WERI-Rb-1 (cell line): ENCODE results near the gene ANO10.

Source experiments
- DNase-seq: peaks from one replicate; pipeline ENCODE4 v3.0.0-alpha.2; 2020
- H3K27ac ChIP-seq: fragments of 250-450 bp; sonication (Bioruptor Pico); 2 replicates; pipeline ENCODE4 v1.5.1; 2020; ENCODE audit warnings: mild to moderate bottlenecking, moderate library complexity
- H3K27me3 ChIP-seq: fragments of 250-450 bp; sonication (Bioruptor Pico); 2 replicates; pipeline ENCODE4 v1.5.1; 2021; ENCODE audit warnings: mild to moderate bottlenecking, low read depth, moderate library complexity; ENCODE audit not compliant: insufficient read depth, severe bottlenecking
- H3K36me3 ChIP-seq: fragments of 250-450 bp; sonication (Bioruptor Pico); 2 replicates; pipeline ENCODE4 v1.5.1; 2020; ENCODE audit warnings: mild to moderate bottlenecking, moderate library complexity
- H3K4me3 ChIP-seq: 2 replicates; pipeline ENCODE4 v1.5.1; 2011; ENCODE audit warnings: low read depth, mild to moderate bottlenecking, control low read depth, low read length
- H3K9me3 ChIP-seq: fragments of 250-450 bp; sonication (Bioruptor Pico); 2 replicates; pipeline ENCODE4 v1.5.1; 2021; ENCODE audit warnings: mild to moderate bottlenecking, moderate library complexity; ENCODE audit not compliant: severe bottlenecking
- TF ChIP-seq, protein P1 (sequence below): IDR thresholded peaks from 2 replicates; pipeline ENCODE4 v1.5.1; 2011; ENCODE audit warnings: low read depth, mild to moderate bottlenecking, control low read depth, inconsistent platforms, low read length

Gene ANO10

GRCh38 chr3:43391621-43392020, 230.2 kb downstream of the ANO10 start:
- no peak overlapping the region for H3K4me3 ChIP-seq
- no peaks in the 10 kb centered on the region for H3K9me3 ChIP-seq
- no peak for DNase-seq
- H3K27me3 ChIP-seq: no peaks in the 10 kb centered on the region
- TF ChIP-seq, protein P1, sequence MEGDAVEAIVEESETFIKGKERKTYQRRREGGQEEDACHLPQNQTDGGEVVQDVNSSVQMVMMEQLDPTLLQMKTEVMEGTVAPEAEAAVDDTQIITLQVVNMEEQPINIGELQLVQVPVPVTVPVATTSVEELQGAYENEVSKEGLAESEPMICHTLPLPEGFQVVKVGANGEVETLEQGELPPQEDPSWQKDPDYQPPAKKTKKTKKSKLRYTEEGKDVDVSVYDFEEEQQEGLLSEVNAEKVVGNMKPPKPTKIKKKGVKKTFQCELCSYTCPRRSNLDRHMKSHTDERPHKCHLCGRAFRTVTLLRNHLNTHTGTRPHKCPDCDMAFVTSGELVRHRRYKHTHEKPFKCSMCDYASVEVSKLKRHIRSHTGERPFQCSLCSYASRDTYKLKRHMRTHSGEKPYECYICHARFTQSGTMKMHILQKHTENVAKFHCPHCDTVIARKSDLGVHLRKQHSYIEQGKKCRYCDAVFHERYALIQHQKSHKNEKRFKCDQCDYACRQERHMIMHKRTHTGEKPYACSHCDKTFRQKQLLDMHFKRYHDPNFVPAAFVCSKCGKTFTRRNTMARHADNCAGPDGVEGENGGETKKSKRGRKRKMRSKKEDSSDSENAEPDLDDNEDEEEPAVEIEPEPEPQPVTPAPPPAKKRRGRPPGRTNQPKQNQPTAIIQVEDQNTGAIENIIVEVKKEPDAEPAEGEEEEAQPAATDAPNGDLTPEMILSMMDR: no peak
- no peaks in the 10 kb centered on the region for H3K36me3 ChIP-seq
- no peak overlapping the region for H3K27ac ChIP-seq

GRCh38 chr3:43390255-43390588, 231.6 kb downstream of the ANO10 start:
- H3K4me3 ChIP-seq: no peak overlapping the region
- no peak overlapping the region for H3K27ac ChIP-seq
- DNase-seq: no peak
- H3K27me3 ChIP-seq: no peaks in the 10 kb centered on the region
- no peaks in the 10 kb centered on the region for H3K36me3 ChIP-seq
- no peaks in the 10 kb centered on the region for H3K9me3 ChIP-seq
- TF ChIP-seq, protein P1: no peak

GRCh38 chr3:43389388-43390254, 232.2 kb downstream of the ANO10 start:
- H3K27me3 ChIP-seq: no peaks in the 10 kb centered on the region
- no peak for DNase-seq
- H3K27ac ChIP-seq: no peak overlapping the region
- H3K9me3 ChIP-seq: no peaks in the 10 kb centered on the region
- H3K4me3 ChIP-seq: no peak overlapping the region
- H3K36me3 ChIP-seq: no peaks in the 10 kb centered on the region
- TF ChIP-seq, protein P1: no peak

DNA sequence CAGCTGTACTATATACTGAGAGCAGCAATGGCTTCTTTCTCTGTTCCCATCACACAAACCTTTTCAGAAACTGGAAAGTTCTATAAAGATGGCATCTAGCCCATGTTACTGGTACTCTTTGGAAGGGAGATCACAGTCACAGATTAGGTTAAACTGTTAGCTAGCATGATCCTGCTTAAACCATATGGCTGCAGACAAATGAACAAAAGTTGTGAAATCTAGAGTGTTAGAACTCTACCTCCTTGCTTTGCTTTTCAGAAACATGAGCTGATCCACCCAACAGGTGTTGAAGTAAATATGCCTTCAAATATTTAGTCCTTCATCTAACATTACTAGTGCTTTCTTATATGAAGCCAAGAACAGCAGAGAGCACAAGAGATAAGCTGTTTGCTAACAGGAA, 232.9 kb downstream of the ANO10 start:
- Histone ChIP-seq H3K27ac (no peak overlapping the region), H3K27me3 (no peaks in the 10 kb centered on the region), H3K36me3 (no peaks in the 10 kb centered on the region), H3K4me3 (no peak overlapping the region), H3K9me3 (no peaks in the 10 kb centered on the region)
- DNase-seq: no peak
- TF ChIP-seq, protein P1: no peak

DNA sequence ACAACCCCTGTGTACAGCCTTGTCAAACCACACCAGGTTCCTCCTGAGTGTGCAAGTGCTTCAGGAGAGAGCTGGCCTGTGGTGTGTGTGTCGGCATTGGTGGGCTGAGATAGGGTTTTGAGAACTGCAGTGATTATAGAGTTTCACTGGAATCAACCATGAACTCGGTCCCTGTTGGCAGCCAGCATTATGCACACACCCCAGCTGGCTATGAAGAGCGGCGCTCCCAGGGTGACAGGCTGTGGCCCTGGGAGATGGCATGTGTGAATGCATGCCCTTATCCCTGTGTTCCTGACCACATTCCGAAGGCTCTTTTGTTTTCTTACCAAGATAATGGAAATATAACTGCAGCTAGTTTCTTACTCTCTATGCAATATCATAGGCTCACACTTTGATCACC, 233.6 kb downstream of the ANO10 start:
- TF ChIP-seq, protein P1: no peak
- H3K27ac ChIP-seq: no peak overlapping the region
- H3K36me3 ChIP-seq: no peaks in the 10 kb centered on the region
- no peak for DNase-seq
- no peaks in the 10 kb centered on the region for H3K27me3 ChIP-seq
- no peak overlapping the region for H3K4me3 ChIP-seq
- H3K9me3 ChIP-seq: no peaks in the 10 kb centered on the region

GRCh38 chr3:43379343-43379742, 242.5 kb downstream of the ANO10 start:
- Histone ChIP-seq H3K27ac (no peak overlapping the region), H3K9me3 (no peaks in the 10 kb centered on the region), H3K36me3 (no peaks in the 10 kb centered on the region), H3K27me3 (no peaks in the 10 kb centered on the region), H3K4me3 (no peak overlapping the region)
- TF ChIP-seq, protein P1: no peak
- DNase-seq: no peak
